Osteoblast (primary cell): ENCODE measurements around the gene PODNL1. TPM values are rescaled to one million over a fixed set of nuclear protein-coding genes. Genes with fewer than 3 reads are reported as not detected.

ENCODE experiments used
- DNase-seq: peaks from one replicate; pipeline ENCODE4 v3.0.0; 2011; ENCODE audit warnings: low spot score, mixed read lengths; ENCODE audit not compliant: insufficient read length; ENCODE audit errors: missing footprints
- H2AFZ ChIP-seq: 2 replicates; pipeline ENCODE4 v1.6.0; 2011; ENCODE audit warnings: mild to moderate bottlenecking, low read length
- H3K27ac ChIP-seq: 2 replicates; pipeline ENCODE4 v1.5.1; 2011; ENCODE audit warnings: mild to moderate bottlenecking, low read depth, low read length, moderate library complexity
- H3K27me3 ChIP-seq: 2 replicates; pipeline ENCODE4 v1.6.0; 2012; ENCODE audit warnings: mild to moderate bottlenecking, control low read depth, inconsistent platforms, low read length, moderate library complexity; ENCODE audit not compliant: insufficient read depth
- H3K36me3 ChIP-seq: 2 replicates; pipeline ENCODE4 v1.5.1; 2011; ENCODE audit warnings: mild to moderate bottlenecking, low read length, control low read depth, moderate library complexity; ENCODE audit not compliant: insufficient read depth
- H3K4me1 ChIP-seq: 2 replicates; pipeline ENCODE4 v1.5.1; 2011; ENCODE audit warnings: mild to moderate bottlenecking, low read length, control low read depth, moderate library complexity; ENCODE audit not compliant: insufficient read depth
- H3K4me2 ChIP-seq: 2 replicates; pipeline ENCODE4 v1.6.0; 2011; ENCODE audit warnings: mild to moderate bottlenecking, low read length; ENCODE audit not compliant: insufficient read depth
- H3K4me3 ChIP-seq: fragments of 200-600 bp; sonication (generic); 3 replicates; pipeline ENCODE4 v1.5.1; 2012; ENCODE audit warnings: mild to moderate bottlenecking, low read length, inconsistent platforms; ENCODE audit not compliant: insufficient read depth
- H3K79me2 ChIP-seq: 2 replicates; pipeline ENCODE4 v1.6.0; 2012; ENCODE audit warnings: mild to moderate bottlenecking, low read length, control low read depth, inconsistent platforms; ENCODE audit not compliant: insufficient read depth
- H3K9me3 ChIP-seq: 2 replicates; pipeline ENCODE4 v1.5.1; 2011; ENCODE audit warnings: low read depth, low read length, control low read depth
- H4K20me1 ChIP-seq: 2 replicates; pipeline ENCODE4 v1.6.0; 2012; ENCODE audit warnings: mild to moderate bottlenecking, low read length, control low read depth; ENCODE audit not compliant: insufficient read depth
- CTCF ChIP-seq: IDR thresholded peaks from 2 replicates; pipeline ENCODE4 v1.5.1; 2011; ENCODE audit warnings: mild to moderate bottlenecking, low read depth, low read length, moderate library complexity; ENCODE audit errors: extremely low read depth
- total RNA-seq: library from RNA; depleted of rRNA; stranded (reverse); fragments of >200 nt; gene quantifications from 2 replicates; pipeline ENCODE4 v1.2.3, GENCODE V29; 2012

PODNL1 gene
- total RNA-seq, 1 donor: 4.0 TPM

- Histone ChIP-seq H3K27ac (no peak overlapping the region), H3K4me1 (no peaks in the 10 kb centered on the region)
- no peak for TF ChIP-seq CTCF
These were observed 42.1 kb upstream of the PODNL1 start for GRCh38 chr19:13980340-13980739.

GRCh38 chr19:13979686-13980085 is 41.5 kb upstream of the PODNL1 start:
- no peaks in the 10 kb centered on the region for H3K79me2 ChIP-seq
- TF ChIP-seq CTCF: no peak
- no peaks in the 10 kb centered on the region for H3K27me3 ChIP-seq
- H3K4me3 ChIP-seq: no peak overlapping the region
- no peak overlapping the region for H3K27ac ChIP-seq
- DNase-seq: no peak
- H3K4me1 ChIP-seq: no peaks in the 10 kb centered on the region
- no peak overlapping the region for H3K4me2 ChIP-seq
- no peaks in the 10 kb centered on the region for H4K20me1 ChIP-seq
- H3K36me3 ChIP-seq: peaks cover 8% of the 10 kb centered on the region
- no peaks in the 10 kb centered on the region for H3K9me3 ChIP-seq
- no peak overlapping the region for H2AFZ ChIP-seq

More at GRCh38 chr19:13980340-13980739, 42.1 kb upstream of the PODNL1 start:
- no peak overlapping the region for H2AFZ ChIP-seq
- H3K9me3 ChIP-seq: no peaks in the 10 kb centered on the region
- peaks cover 8% of the 10 kb centered on the region for H3K36me3 ChIP-seq
- no peaks in the 10 kb centered on the region for H3K79me2 ChIP-seq
- no peaks in the 10 kb centered on the region for H3K27me3 ChIP-seq
- DNase-seq: no peak
- H3K4me3 ChIP-seq: no peak overlapping the region
- H3K4me2 ChIP-seq: no peak overlapping the region
- H4K20me1 ChIP-seq: no peaks in the 10 kb centered on the region

DNA sequence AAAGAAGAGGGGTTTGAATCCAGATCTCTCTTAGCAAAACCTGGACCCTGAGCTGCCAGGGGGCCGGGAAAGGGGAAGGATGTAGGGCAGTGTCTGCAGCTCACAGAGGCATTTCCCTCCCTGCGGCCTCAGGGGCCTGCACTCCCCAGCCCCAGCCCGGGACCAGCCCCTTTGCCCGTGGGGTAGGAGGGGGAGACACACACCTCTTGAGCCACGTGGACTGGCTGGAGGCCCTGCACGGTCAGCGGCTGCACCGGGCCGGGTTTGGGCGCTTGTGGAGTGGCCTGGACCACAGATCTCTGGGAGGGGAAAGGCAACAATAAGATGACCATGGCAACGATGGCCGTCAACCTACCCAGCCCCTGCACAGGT is 41.0 kb upstream of the PODNL1 start:
- Histone ChIP-seq H4K20me1 (no peaks in the 10 kb centered on the region), H3K27me3 (no peaks in the 10 kb centered on the region), H3K4me2 (no peak overlapping the region), H3K9me3 (no peaks in the 10 kb centered on the region), H3K4me3 (no peak overlapping the region), H3K4me1 (no peaks in the 10 kb centered on the region), H2AFZ (no peak overlapping the region), H3K36me3 (peaks cover 8% of the 10 kb centered on the region), H3K27ac (no peak overlapping the region), H3K79me2 (no peaks in the 10 kb centered on the region)
- TF ChIP-seq CTCF: no peak
- DNase-seq: no peak

- Histone ChIP-seq H3K79me2 (no peaks in the 10 kb centered on the region), H4K20me1 (no peaks in the 10 kb centered on the region), H3K4me1 (no peaks in the 10 kb centered on the region), H3K9me3 (no peaks in the 10 kb centered on the region), H3K36me3 (peaks cover 8% of the 10 kb centered on the region), H3K4me2 (no peak overlapping the region), H2AFZ (no peak overlapping the region), H3K27me3 (no peaks in the 10 kb centered on the region), H3K27ac (no peak overlapping the region), H3K4me3 (no peak overlapping the region)
- DNase-seq: no peak
- TF ChIP-seq CTCF: no peak
These were observed 40.4 kb upstream of the PODNL1 start for GRCh38 chr19:13978351-13979243.
